ENCODE results near the gene DRC7. TPM values are rescaled to one million over a fixed set of nuclear protein-coding genes. Genes with fewer than 3 reads are reported as not detected.

Gene DRC7
- total RNA-seq, 3 donors from 2014 or later = 1.5 TPM; not detected in 2

DNA sequence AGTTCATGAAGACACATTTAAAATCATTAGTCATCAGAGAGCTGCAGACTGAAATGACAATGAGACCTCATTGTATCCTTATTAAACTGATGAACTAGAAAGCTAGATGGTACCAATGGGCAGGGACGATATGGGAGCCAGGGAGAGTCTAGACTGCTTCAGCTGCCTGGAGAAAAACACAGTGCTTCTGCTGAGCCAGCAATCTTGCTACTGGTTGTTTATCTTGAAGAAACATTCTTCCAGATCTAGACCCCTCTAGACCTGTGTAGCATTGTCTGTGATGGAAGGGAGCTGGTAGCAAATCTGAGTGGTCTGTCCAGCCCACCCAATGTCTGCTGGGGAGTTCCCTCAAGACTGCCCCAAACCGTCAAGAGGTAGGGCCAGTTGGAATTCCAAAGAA, 2.0 kb upstream of the DRC7 start:
- Histone ChIP-seq H3K9me3 (no peaks in the 10 kb centered on the region), H3K27me3 (no peaks in the 10 kb centered on the region), H3K27ac (no peak overlapping the region), H3K36me3 (no peaks in the 10 kb centered on the region), H3K4me1 (no peaks in the 10 kb centered on the region), H3K4me3 (no peak overlapping the region)
- TF ChIP-seq POLR2A (IDR thresholded peaks at IDR 0.05) (no peak), POLR2AphosphoS5 (IDR thresholded peaks at IDR 0.05) (no peak)
- TF ChIP-seq, protein P1, sequence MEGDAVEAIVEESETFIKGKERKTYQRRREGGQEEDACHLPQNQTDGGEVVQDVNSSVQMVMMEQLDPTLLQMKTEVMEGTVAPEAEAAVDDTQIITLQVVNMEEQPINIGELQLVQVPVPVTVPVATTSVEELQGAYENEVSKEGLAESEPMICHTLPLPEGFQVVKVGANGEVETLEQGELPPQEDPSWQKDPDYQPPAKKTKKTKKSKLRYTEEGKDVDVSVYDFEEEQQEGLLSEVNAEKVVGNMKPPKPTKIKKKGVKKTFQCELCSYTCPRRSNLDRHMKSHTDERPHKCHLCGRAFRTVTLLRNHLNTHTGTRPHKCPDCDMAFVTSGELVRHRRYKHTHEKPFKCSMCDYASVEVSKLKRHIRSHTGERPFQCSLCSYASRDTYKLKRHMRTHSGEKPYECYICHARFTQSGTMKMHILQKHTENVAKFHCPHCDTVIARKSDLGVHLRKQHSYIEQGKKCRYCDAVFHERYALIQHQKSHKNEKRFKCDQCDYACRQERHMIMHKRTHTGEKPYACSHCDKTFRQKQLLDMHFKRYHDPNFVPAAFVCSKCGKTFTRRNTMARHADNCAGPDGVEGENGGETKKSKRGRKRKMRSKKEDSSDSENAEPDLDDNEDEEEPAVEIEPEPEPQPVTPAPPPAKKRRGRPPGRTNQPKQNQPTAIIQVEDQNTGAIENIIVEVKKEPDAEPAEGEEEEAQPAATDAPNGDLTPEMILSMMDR (IDR thresholded peaks at IDR 0.05) = no peak
- intact Hi-C loops (cut with DNase I; ENCODE audit: low total_unique reads) = no loop called here
- no peak for DNase-seq (ENCODE audit: low spot score in 2 of 2)

DNA sequence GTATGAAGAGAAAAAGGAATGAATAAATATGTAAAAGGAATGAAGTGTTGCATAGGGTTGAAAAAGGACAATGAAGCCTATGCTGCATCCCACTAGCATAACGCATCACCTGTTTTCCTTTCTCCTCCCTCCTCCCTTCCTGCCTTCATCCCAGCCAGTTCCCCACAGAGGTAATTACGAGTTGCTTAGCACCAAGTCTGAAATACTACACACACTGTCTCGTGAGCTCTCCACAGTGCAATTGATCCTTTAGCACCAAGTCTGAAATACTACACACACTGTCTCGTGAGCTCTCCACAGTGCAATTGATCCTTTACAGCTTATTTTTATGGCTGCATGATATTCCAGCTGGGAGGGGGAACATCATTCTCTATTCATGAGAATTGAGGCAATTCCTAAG, 1.1 kb upstream of the DRC7 start:
- no peaks in the 10 kb centered on the region for H3K27me3 ChIP-seq
- TF ChIP-seq POLR2A (IDR thresholded peaks at IDR 0.05) = no peak
- TF ChIP-seq, protein P1 (IDR thresholded peaks at IDR 0.05) = no peak
- no peak for TF ChIP-seq POLR2AphosphoS5 (IDR thresholded peaks at IDR 0.05)
- no peak overlapping the region for H3K27ac ChIP-seq
- no peaks in the 10 kb centered on the region for H3K4me1 ChIP-seq
- intact Hi-C loops (cut with DNase I; ENCODE audit: low total_unique reads) = no loop called here
- H3K9me3 ChIP-seq = no peaks in the 10 kb centered on the region
- no peaks in the 10 kb centered on the region for H3K36me3 ChIP-seq
- H3K4me3 ChIP-seq = no peak overlapping the region
- DNase-seq (ENCODE audit: low spot score in 2 of 2) = no peak

DNA sequence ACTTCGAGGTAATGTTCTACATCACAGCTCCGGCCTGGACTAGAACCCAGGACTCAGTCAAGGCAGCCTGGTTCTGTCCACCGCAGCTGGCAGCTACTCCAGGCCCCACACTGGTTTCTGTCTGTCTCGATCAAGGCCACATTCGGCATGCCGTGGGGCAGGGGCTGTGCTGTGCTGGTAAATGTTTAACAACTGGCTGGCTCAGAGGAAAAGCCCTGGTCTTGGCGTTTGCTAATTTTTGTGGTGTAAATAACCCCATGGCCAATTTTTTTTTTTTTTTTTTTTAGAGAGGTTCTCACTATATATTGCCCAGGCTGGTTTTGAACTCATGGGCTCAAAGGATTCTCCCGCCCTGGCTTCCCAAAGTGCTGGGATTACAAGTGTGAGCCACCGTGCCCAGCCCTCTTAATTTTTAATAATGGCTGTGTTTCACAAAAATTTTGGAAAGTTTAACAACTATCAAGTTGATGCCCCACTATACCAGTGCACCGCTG, 328 bp upstream of the DRC7 start:
- intact Hi-C loops (cut with DNase I; ENCODE audit: low total_unique reads) = no loop called here
- TF ChIP-seq, protein P1 (IDR thresholded peaks at IDR 0.05) = no peak
- TF ChIP-seq POLR2AphosphoS5 (IDR thresholded peaks at IDR 0.05) (no peak), POLR2A (IDR thresholded peaks at IDR 0.05) (no peak)
- H3K9me3 ChIP-seq = no peaks in the 10 kb centered on the region
- H3K27ac ChIP-seq = no peak overlapping the region
- H3K4me3 ChIP-seq = no peak overlapping the region
- DNase-seq (ENCODE audit: low spot score in 2 of 2) = no peak
- H3K36me3 ChIP-seq = no peaks in the 10 kb centered on the region
- no peaks in the 10 kb centered on the region for H3K27me3 ChIP-seq
- no peaks in the 10 kb centered on the region for H3K4me1 ChIP-seq

DNA sequence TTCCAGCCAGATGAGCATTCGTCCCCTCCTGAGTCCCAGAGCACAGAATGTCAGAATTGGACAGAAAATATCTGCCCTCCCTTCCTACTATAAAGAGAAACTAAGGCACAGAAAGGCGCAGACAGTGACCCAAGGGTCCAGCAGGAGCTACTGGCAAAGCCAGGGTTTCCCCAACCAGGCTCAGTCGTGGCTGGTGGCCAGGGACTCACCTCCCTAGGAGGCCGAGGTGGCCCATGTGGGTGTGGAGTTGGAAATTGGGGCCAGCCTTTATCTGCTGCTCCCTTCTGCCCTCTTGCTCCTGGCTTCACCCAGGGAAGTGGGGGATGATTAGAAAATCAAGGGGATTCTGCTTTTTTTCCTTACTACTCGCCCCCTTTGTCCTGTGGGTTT, 1.1 kb downstream of the DRC7 start:
- no peak overlapping the region for H3K4me3 ChIP-seq
- DNase-seq (ENCODE audit: low spot score in 2 of 2) = no peak
- no peak for TF ChIP-seq POLR2A (IDR thresholded peaks at IDR 0.05)
- no peak for TF ChIP-seq POLR2AphosphoS5 (IDR thresholded peaks at IDR 0.05)
- TF ChIP-seq, protein P1 (IDR thresholded peaks at IDR 0.05) = no peak
- no peaks in the 10 kb centered on the region for H3K4me1 ChIP-seq
- H3K9me3 ChIP-seq = no peaks in the 10 kb centered on the region
- H3K27me3 ChIP-seq = no peaks in the 10 kb centered on the region
- intact Hi-C loops (cut with DNase I; ENCODE audit: low total_unique reads) = no loop called here
- no peaks in the 10 kb centered on the region for H3K36me3 ChIP-seq
- H3K27ac ChIP-seq = no peak overlapping the region

DNA sequence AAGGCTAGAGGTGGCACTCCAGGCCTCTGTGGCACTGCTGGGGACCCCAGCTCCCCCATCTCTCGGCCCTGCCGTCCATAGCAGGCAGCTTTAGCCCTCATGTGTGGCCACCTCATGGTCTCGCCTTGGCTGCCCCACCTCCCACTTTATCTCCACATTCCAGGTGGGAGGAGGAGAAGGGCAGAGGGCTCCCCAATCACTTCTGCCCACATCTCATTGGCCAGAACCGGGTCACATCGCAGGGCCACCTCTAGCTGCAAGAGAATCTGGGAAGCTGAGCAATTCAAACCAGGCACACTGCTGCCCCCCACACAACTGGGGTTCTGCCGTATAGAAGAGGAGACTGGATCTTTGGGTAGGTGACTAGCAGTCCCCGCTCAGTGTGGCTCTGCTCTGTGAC, 1.6 kb downstream of the DRC7 start:
- no peak for DNase-seq (ENCODE audit: low spot score in 2 of 2)
- Histone ChIP-seq H3K4me3 (no peak overlapping the region), H3K27ac (no peak overlapping the region), H3K36me3 (no peaks in the 10 kb centered on the region), H3K9me3 (no peaks in the 10 kb centered on the region), H3K27me3 (no peaks in the 10 kb centered on the region), H3K4me1 (no peaks in the 10 kb centered on the region)
- intact Hi-C loops (cut with DNase I; ENCODE audit: low total_unique reads) = no loop called here
- TF ChIP-seq, protein P1 (IDR thresholded peaks at IDR 0.05) = no peak
- TF ChIP-seq POLR2AphosphoS5 (IDR thresholded peaks at IDR 0.05) (no peak), POLR2A (IDR thresholded peaks at IDR 0.05) (no peak)

All from breast epithelium (tissue), 4 donors.